Measurements from ENCODE around the gene SPDYC. TPM values are rescaled to one million over a fixed set of nuclear protein-coding genes. Genes with fewer than 3 reads are reported as not detected.

The SPDYC gene
- total RNA-seq, 1 donor from 2014 or later: not detected

- no peaks in the 10 kb centered on the region for H3K36me3 ChIP-seq (ENCODE audit: insufficient read depth, low read length)
- TF ChIP-seq CTCF (IDR thresholded peaks at IDR 0.05; ENCODE audit: insufficient read depth, low read depth, low read length): no peak
- TF ChIP-seq EZH2 (IDR thresholded peaks at IDR 0.05; ENCODE audit: insufficient read depth, low read length): no peak
- H3K4me3 ChIP-seq (ENCODE audit: insufficient read depth, low read depth, low read length): no peak overlapping the region
- H3K9ac ChIP-seq (ENCODE audit: low read length): no peak overlapping the region
- DNase-seq (ENCODE audit: low read depth): no peak
- Mint-ChIP-seq H3K36me3 (ENCODE audit: low read depth, unreplicated experiment) (no peaks in the 10 kb centered on the region), H3K27me3 (ENCODE audit: low read depth, unreplicated experiment) (peaks cover 16% of the 10 kb centered on the region), H3K4me1 (ENCODE audit: low read depth, unreplicated experiment) (no peaks in the 10 kb centered on the region), H3K27ac (ENCODE audit: unreplicated experiment) (no peak overlapping the region), H3K4me3 (ENCODE audit: unreplicated experiment) (no peak overlapping the region), H3K9me3 (ENCODE audit: unreplicated experiment) (no peaks in the 10 kb centered on the region)
- H3K4me1 ChIP-seq (ENCODE audit: insufficient read depth, low read length): no peaks in the 10 kb centered on the region
- H3K27ac ChIP-seq (ENCODE audit: low read depth, low read length): no peak overlapping the region
- no peaks in the 10 kb centered on the region for H3K27me3 ChIP-seq (ENCODE audit: insufficient read depth, low read length)
- no peaks in the 10 kb centered on the region for H4K20me1 ChIP-seq (ENCODE audit: insufficient read depth, low read length)
- H2AFZ ChIP-seq (ENCODE audit: low read depth, low read length): no peak overlapping the region
- no peak overlapping the region for H3K4me2 ChIP-seq (ENCODE audit: low read length)
- FAIRE-seq: no peak
- no peaks in the 10 kb centered on the region for H3K79me2 ChIP-seq (ENCODE audit: insufficient read depth, low read length)
- no peaks in the 10 kb centered on the region for H3K9me3 ChIP-seq (ENCODE audit: insufficient read depth, low read depth, low read length)
These were observed 11.0 kb upstream of the SPDYC start for GRCh38 chr11:65159012-65159411.

- FAIRE-seq (no peak), DNase-seq (ENCODE audit: low read depth) (no peak)
- H3K4me3 ChIP-seq (ENCODE audit: insufficient read depth, low read depth, low read length): no peak overlapping the region
- H3K4me3 Mint-ChIP-seq (ENCODE audit: unreplicated experiment): no peak overlapping the region
- no peak overlapping the region for H3K4me2 ChIP-seq (ENCODE audit: low read length)
- no peaks in the 10 kb centered on the region for H3K4me1 Mint-ChIP-seq (ENCODE audit: low read depth, unreplicated experiment)
- H3K27me3 ChIP-seq (ENCODE audit: insufficient read depth, low read length): no peaks in the 10 kb centered on the region
- no peaks in the 10 kb centered on the region for H3K4me1 ChIP-seq (ENCODE audit: insufficient read depth, low read length)
- no peak overlapping the region for H3K27ac ChIP-seq (ENCODE audit: low read depth, low read length)
- no peaks in the 10 kb centered on the region for H4K20me1 ChIP-seq (ENCODE audit: insufficient read depth, low read length)
- H3K36me3 ChIP-seq (ENCODE audit: insufficient read depth, low read length): no peaks in the 10 kb centered on the region
- no peak overlapping the region for H3K9ac ChIP-seq (ENCODE audit: low read length)
- no peaks in the 10 kb centered on the region for H3K36me3 Mint-ChIP-seq (ENCODE audit: low read depth, unreplicated experiment)
- no peak overlapping the region for H3K27ac Mint-ChIP-seq (ENCODE audit: unreplicated experiment)
- H3K9me3 ChIP-seq (ENCODE audit: insufficient read depth, low read depth, low read length): no peaks in the 10 kb centered on the region
- H3K79me2 ChIP-seq (ENCODE audit: insufficient read depth, low read length): no peaks in the 10 kb centered on the region
- TF ChIP-seq CTCF (IDR thresholded peaks at IDR 0.05; ENCODE audit: insufficient read depth, low read depth, low read length) (no peak), EZH2 (IDR thresholded peaks at IDR 0.05; ENCODE audit: insufficient read depth, low read length) (no peak)
- no peaks in the 10 kb centered on the region for H3K9me3 Mint-ChIP-seq (ENCODE audit: unreplicated experiment)
- no peak overlapping the region for H2AFZ ChIP-seq (ENCODE audit: low read depth, low read length)
- peaks cover 16% of the 10 kb centered on the region for H3K27me3 Mint-ChIP-seq (ENCODE audit: low read depth, unreplicated experiment)
These were observed 9.4 kb upstream of the SPDYC start for GRCh38 chr11:65160643-65161042.

GRCh38 chr11:65163684-65164083, 6.3 kb upstream of the SPDYC start:
- H4K20me1 ChIP-seq (ENCODE audit: insufficient read depth, low read length): no peaks in the 10 kb centered on the region
- DNase-seq (ENCODE audit: low read depth): no peak
- H3K36me3 ChIP-seq (ENCODE audit: insufficient read depth, low read length): no peaks in the 10 kb centered on the region
- Mint-ChIP-seq H3K27me3 (ENCODE audit: low read depth, unreplicated experiment) (peaks cover 12% of the 10 kb centered on the region), H3K36me3 (ENCODE audit: low read depth, unreplicated experiment) (no peaks in the 10 kb centered on the region), H3K27ac (ENCODE audit: unreplicated experiment) (no peak overlapping the region), H3K9me3 (ENCODE audit: unreplicated experiment) (no peaks in the 10 kb centered on the region), H3K4me3 (ENCODE audit: unreplicated experiment) (no peak overlapping the region), H3K4me1 (ENCODE audit: low read depth, unreplicated experiment) (no peaks in the 10 kb centered on the region)
- FAIRE-seq: no peak
- no peak overlapping the region for H3K27ac ChIP-seq (ENCODE audit: low read depth, low read length)
- no peaks in the 10 kb centered on the region for H3K4me1 ChIP-seq (ENCODE audit: insufficient read depth, low read length)
- no peak overlapping the region for H3K4me3 ChIP-seq (ENCODE audit: insufficient read depth, low read depth, low read length)
- no peak overlapping the region for H3K4me2 ChIP-seq (ENCODE audit: low read length)
- H3K9ac ChIP-seq (ENCODE audit: low read length): no peak overlapping the region
- no peaks in the 10 kb centered on the region for H3K9me3 ChIP-seq (ENCODE audit: insufficient read depth, low read depth, low read length)
- TF ChIP-seq CTCF (IDR thresholded peaks at IDR 0.05; ENCODE audit: insufficient read depth, low read depth, low read length): no peak
- no peak for TF ChIP-seq EZH2 (IDR thresholded peaks at IDR 0.05; ENCODE audit: insufficient read depth, low read length)
- no peaks in the 10 kb centered on the region for H3K79me2 ChIP-seq (ENCODE audit: insufficient read depth, low read length)
- no peaks in the 10 kb centered on the region for H3K27me3 ChIP-seq (ENCODE audit: insufficient read depth, low read length)
- no peak overlapping the region for H2AFZ ChIP-seq (ENCODE audit: low read depth, low read length)

Measured in astrocyte (in vitro differentiated cells and primary cell).